Transverse colon (tissue), 4 donors: ENCODE data around the gene RFX2. TPM values are rescaled to one million over a fixed set of nuclear protein-coding genes. Genes with fewer than 3 reads are reported as not detected.

ENCODE experiments used
- DNase-seq: peaks from one replicate; pipeline ENCODE4 v3.0.0-alpha.2; 2019
- H3K27ac ChIP-seq, 4 donors: fragments of 200-600 bp; sonication (generic); 2 replicates each; pipeline ENCODE4 v1.5.1; 2016 to 2018; ENCODE audit warnings: inconsistent platforms in 4 of 4
- H3K27me3 ChIP-seq: fragments of 200-600 bp; sonication (generic); 2 replicates; pipeline ENCODE4 v1.5.1; 2017; ENCODE audit warnings: inconsistent platforms
- H3K36me3 ChIP-seq, 4 donors: fragments of 200-600 bp; sonication (generic); 2 replicates each; pipeline ENCODE4 v1.5.1; 2017 to 2019; ENCODE audit warnings: inconsistent platforms in 4 of 4
- H3K4me1 ChIP-seq, 4 donors: fragments of 200-600 bp; sonication (generic); 2 replicates each; pipeline ENCODE4 v1.5.1; 2017 to 2020; ENCODE audit warnings: inconsistent platforms in 4 of 4
- H3K4me3 ChIP-seq, 4 donors: fragments of 200-600 bp; sonication (generic); 1 replicate in 1 of 4; 2 replicates in 3 of 4; pipeline versions ENCODE4 v1.5.1 to v1.6.1; 2017 to 2019; ENCODE audit warnings: inconsistent platforms in 4 of 4
- H3K9me3 ChIP-seq, 2 donors: fragments of 200-600 bp; sonication (generic); 2 replicates each; pipeline ENCODE4 v1.5.1; 2017 to 2019; ENCODE audit warnings: inconsistent platforms in 2 of 2
- CTCF ChIP-seq, 5 experiments: fragments of 200-600 bp in 3 of 5; fragments of 450-650 bp in 2 of 5; sonication (generic) in 3 of 5; IDR thresholded peaks; 1 replicate in 2 of 5; 2 replicates in 3 of 5; pipeline ENCODE4 v1.5.1; 2016 to 2017; ENCODE audit warnings: antibody characterized with exemption in 5 of 5, inconsistent platforms in 3 of 5, mild to moderate bottlenecking in 2 of 5, moderate library complexity in 1 of 5
- EP300 ChIP-seq: sonication (generic); formaldehyde crosslinking; IDR thresholded peaks from one replicate; pipeline ENCODE4 v1.6.1; 2017; ENCODE audit warnings: antibody characterized with exemption, low read depth
- POLR2A ChIP-seq: fragments of 450-650 bp; IDR thresholded peaks from one replicate; pipeline ENCODE4 v1.6.1; 2016; ENCODE audit warnings: antibody characterized with exemption, mild to moderate bottlenecking, moderate library complexity
- POLR2AphosphoS5 ChIP-seq, 3 donors: sonication (generic); formaldehyde crosslinking; IDR thresholded peaks; one replicate each; pipeline ENCODE4 v1.6.1; 2016; ENCODE audit warnings: antibody characterized with exemption in 3 of 3
- WGBS, 2 donors: methylation state at CpG; one replicate each; pipeline ENCODE4 v1.1.5; 2018; ENCODE audit warnings: low coverage in 1 of 2; 5-methylcytosine and 5-hydroxymethylcytosine counted together
- in situ Hi-C, 4 donors: fragments of 200-750 bp; cut with MboI; loops; one replicate each; pipeline versions ENCODE4 v1.15.0 to v1.15.1; 2017; ENCODE audit warnings: low sequenced_read_pairs in 3 of 4, low pct_ligation_motif_present in 1 of 4, low pct_unique_long_range_greater_than_20kb in 1 of 4
- intact Hi-C: fragments of 100-400 bp; cut with DNase I; formaldehyde crosslinking; loops from one replicate; pipeline ENCODE4 v1.15.1; 2023; ENCODE audit warnings: low total_unique reads
- total RNA-seq, 4 donors: library from RNA; depleted of rRNA; stranded (reverse); fragments of >200 nt; gene quantifications; one replicate each; pipeline ENCODE4 v1.1.0, GENCODE V29; 2016

The RFX2 gene
- total RNA-seq, 4 donors from 2014 or later: 6.1 to 57.5 (median 11.8) TPM

DNA sequence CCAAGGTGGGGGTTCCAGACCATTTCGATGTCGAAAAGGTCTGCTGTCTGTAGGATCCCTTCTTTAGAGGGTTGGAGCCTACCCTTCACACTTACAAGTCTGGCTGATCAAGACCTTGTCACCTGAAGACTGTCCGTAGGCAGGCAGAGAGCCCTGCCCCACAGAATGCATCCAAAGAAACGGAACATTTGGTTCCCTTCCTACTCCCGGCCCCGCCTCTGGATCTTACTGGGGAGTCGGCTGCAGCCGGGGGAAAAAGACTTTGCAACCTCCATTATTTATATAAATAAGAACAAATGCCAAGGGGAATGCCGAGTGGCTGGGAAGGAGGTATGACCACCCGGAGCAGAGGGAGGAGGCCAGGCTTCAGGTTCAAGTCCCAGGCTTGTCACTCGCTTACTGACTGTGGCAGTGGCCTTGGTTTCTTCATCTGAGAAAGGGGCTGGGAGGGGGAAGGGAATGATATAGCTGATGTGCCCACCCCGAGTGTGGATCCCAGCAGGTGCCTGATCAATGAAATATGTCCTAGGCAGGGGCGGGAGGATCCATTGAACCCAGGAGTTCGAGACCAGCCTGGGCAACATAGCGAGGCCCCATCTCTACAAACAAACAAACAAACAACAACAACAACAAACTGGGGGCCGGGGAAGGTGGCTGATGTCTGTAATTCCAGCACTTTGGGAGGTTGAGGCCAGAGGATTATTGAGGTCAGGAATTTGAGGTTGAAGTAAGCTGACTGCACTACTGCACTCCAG, 48.7 kb downstream of the RFX2 start:
- Histone ChIP-seq H3K4me1 (peaks cover 65 to 94% (median 82%) of the 10 kb centered on the region in 4 donors), H3K36me3 (no peaks in the 10 kb centered on the region), H3K27ac (peak overlapping the region; percentile 90 to 95 (median 92)), H3K9me3 (no peaks in the 10 kb centered on the region), H3K27me3 (no peaks in the 10 kb centered on the region), H3K4me3 (no peak overlapping the region)
- WGBS, 2 donors: 68 to 81% methylated on average over 7 to 14 of the region's 16 CpGs
- intact Hi-C loops: no loop called here
- peak; percentile 62 for DNase-seq
- TF ChIP-seq POLR2AphosphoS5 (IDR thresholded peaks at IDR 0.05) (peak; percentile 39 to 61 (median 59)), EP300 (no peak)
- in situ Hi-C loops: no loop called here

DNA sequence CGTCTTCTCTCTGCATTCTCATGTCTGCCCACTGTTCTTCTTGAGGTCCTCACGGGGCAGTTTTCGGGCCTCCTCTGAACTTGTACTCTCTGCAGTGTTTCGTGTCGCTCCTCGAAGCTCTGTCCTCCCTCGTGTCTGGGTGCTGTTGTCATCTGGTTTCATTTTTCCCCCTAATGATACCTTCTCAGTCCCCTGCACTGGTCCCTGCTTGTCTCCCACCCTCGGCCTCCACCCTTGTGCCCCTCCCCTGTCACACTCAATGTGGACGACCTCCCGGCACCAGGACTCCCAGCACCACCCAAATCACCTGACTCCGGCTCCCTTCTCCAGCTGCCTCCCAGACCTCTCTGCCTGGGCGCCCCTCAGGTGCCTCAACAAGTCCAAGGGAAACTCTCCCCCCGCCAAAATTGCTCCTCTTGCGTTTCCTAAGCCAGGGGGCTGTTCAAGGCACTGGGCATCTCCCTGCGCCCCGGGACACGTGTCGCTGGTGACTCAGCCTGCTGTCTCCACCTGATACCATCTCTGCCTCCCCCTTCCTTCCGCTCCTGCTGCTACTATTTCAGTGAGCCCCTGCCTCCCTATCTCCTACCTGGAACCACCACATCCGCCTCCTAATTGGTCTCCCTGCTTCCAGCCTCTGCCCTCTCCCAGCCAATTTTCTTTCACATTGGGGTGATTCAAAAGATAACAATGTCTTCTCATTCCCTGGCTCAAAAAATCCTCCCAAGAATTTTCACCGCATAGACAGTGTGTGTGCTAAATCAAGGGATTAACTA, 49.5 kb downstream of the RFX2 start:
- Histone ChIP-seq H3K27ac (peak overlapping the region; percentile 90 to 95 (median 92)), H3K4me3 (no peak overlapping the region), H3K27me3 (no peaks in the 10 kb centered on the region), H3K36me3 (no peaks in the 10 kb centered on the region), H3K9me3 (no peaks in the 10 kb centered on the region), H3K4me1 (peaks cover 69 to 94% (median 82%) of the 10 kb centered on the region in 4 donors)
- in situ Hi-C loops: no loop called here
- intact Hi-C loops: no loop called here
- TF ChIP-seq POLR2AphosphoS5 (IDR thresholded peaks at IDR 0.05): no peak
- TF ChIP-seq POLR2A: no peak
- TF ChIP-seq CTCF (IDR thresholded peaks at IDR 0.05): no peak
- TF ChIP-seq EP300: no peak
- no peak for DNase-seq
- WGBS, 2 donors: 71 to 80% methylated on average over 11 to 21 of the region's 21 CpGs

- no peak for TF ChIP-seq POLR2AphosphoS5 (IDR thresholded peaks at IDR 0.05)
- no peak for TF ChIP-seq POLR2A
- no peak for TF ChIP-seq CTCF (IDR thresholded peaks at IDR 0.05)
- no peak for TF ChIP-seq EP300
- in situ Hi-C loops: loop anchor here in 1 of 4 donors (10.0 kb wide), 1 partner anchor 65 kb away; no protein-coding TSS in a partner anchor
- Histone ChIP-seq H3K27ac (peak overlapping the region; percentile 90 to 95 (median 92)), H3K27me3 (no peaks in the 10 kb centered on the region), H3K36me3 (no peaks in the 10 kb centered on the region), H3K9me3 (no peaks in the 10 kb centered on the region), H3K4me3 (no peak overlapping the region), H3K4me1 (peaks cover 64 to 94% (median 78%) of the 10 kb centered on the region in 4 donors)
- intact Hi-C loops: loop anchor here (2.0 kb wide), 1 partner anchor 49 kb away; no protein-coding TSS in a partner anchor
- peak; percentile 3 for DNase-seq
- WGBS, 2 donors: 86 to 96% methylated on average over 4 of the region's 4 CpGs
Observed at GRCh38 chr19:6059988-6060599, 50.2 kb downstream of the RFX2 start.

DNA sequence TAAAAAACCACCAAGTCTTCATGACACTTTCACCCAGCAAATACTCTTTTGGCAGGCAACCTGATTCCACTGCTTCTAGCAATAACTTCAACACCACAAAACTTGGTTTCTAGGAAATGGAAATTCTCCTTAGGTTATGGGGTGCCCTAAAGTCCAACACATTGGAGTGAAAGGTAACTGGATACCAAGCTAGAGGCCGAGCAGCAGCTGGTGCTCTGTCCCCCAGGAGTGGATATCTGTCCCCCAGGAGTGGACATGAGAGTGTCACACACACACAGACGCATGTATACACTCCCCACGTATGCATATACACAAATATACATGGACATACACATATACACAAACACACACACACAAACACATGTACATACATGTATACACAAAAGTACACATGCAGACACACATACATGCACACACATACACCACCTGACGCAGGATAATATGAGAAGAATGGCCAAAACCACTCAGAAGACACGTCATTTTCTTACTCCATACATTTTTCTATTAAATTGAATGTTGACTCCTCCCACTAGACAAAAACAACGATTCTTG, 50.8 kb downstream of the RFX2 start:
- Histone ChIP-seq H3K27ac (peak overlapping the region; percentile 90 to 95 (median 92)), H3K27me3 (no peaks in the 10 kb centered on the region), H3K4me1 (peaks cover 62 to 88% (median 73%) of the 10 kb centered on the region in 4 donors), H3K4me3 (no peak overlapping the region), H3K9me3 (no peaks in the 10 kb centered on the region), H3K36me3 (no peaks in the 10 kb centered on the region)
- intact Hi-C loops: loop anchor here (2.0 kb wide), 1 partner anchor 49 kb away; no protein-coding TSS in a partner anchor
- in situ Hi-C loops: loop anchor here in 1 of 4 donors (10.0 kb wide), 1 partner anchor 65 kb away; no protein-coding TSS in a partner anchor
- no peak for DNase-seq
- WGBS, 2 donors: 78 to 83% methylated on average over 3 to 6 of the region's 6 CpGs
- TF ChIP-seq CTCF (IDR thresholded peaks at IDR 0.05) (no peak), POLR2AphosphoS5 (IDR thresholded peaks at IDR 0.05) (no peak), EP300 (no peak), POLR2A (no peak)
